A549 (cell line): ENCODE measurements around the gene FGF14. TPM values are rescaled to one million over a fixed set of nuclear protein-coding genes. Genes with fewer than 3 reads are reported as not detected.

ENCODE experiments used
- ATAC-seq, 2 experiments: fragments of 200-7000 bp in 1 of 2; fragments of >200 bp in 1 of 2; cut with Nextera tagmentation in 1 of 2; cut with Tn5 transposase in 1 of 2; 3 replicates each; pipeline versions ENCODE4 v1.8.0 to v1.9.1; 2018 to 2020; ENCODE audit warnings: mild to moderate bottlenecking in 1 of 2, moderate library complexity in 1 of 2
- CTCF ChIA-PET: fragments of 300-600 bp; sonication (Branson Sonifier 250); formaldehyde crosslinking; extraction: SDS; loops from one replicate; lab custom pipeline; 2021; ENCODE audit warnings: antibody characterized with exemption, inconsistent platforms; lab: Yijun Ruan, JAX
- POLR2A ChIA-PET: fragments of 350-600 bp; formaldehyde crosslinking; extraction: SDS; loops from one replicate; lab custom pipeline; 2021; ENCODE audit warnings: antibody characterized with exemption, inconsistent platforms; lab: Yijun Ruan, JAX
- DNase-seq, 2 experiments: peaks; one replicate each; pipeline versions ENCODE4 v3.0.0 to v3.0.0-alpha.2; 2011 to 2016; ENCODE audit warnings: low read depth in 1 of 2, low spot score in 1 of 2
- FAIRE-seq: peaks from 2 replicates; lab custom pipeline; 2011; peaks lifted over from hg19 to GRCh38; lab: Jason Lieb, UNC
- H3K27ac ChIP-seq, 2 experiments: fragments of >200 bp; sonication (Bioruptor Twin); formaldehyde crosslinking; 3 replicates each; pipeline ENCODE4 v1.5.1; 2016 to 2017
- H3K4me1 ChIP-seq: fragments of >200 bp; sonication (Bioruptor Twin); formaldehyde crosslinking; 3 replicates; pipeline ENCODE4 v1.6.1; 2016
- H3K4me2 ChIP-seq: fragments of >200 bp; sonication (Bioruptor Twin); formaldehyde crosslinking; 3 replicates; pipeline ENCODE4 v1.6.1; 2016
- H3K4me3 ChIP-seq: fragments of >200 bp; sonication (Bioruptor Twin); formaldehyde crosslinking; 3 replicates; pipeline ENCODE4 v1.5.1; 2016
- H3K9me3 ChIP-seq: fragments of >200 bp; sonication (Bioruptor Twin); formaldehyde crosslinking; 3 replicates; pipeline ENCODE4 v1.6.1; 2016
- CBX2 ChIP-seq: fragments of 200-600 bp; sonication (generic); IDR thresholded peaks from 2 replicates; pipeline ENCODE4 v1.6.1; 2016; ENCODE audit warnings: low read depth, mild to moderate bottlenecking, borderline replicate concordance
- CHD2 ChIP-seq: fragments of 150-350 bp; IDR thresholded peaks from 2 replicates; pipeline ENCODE4 v1.6.1; 2014; ENCODE audit warnings: low read length; ENCODE audit not compliant: partially characterized antibody
- CHD4 ChIP-seq: fragments of 200-600 bp; sonication (generic); IDR thresholded peaks from 2 replicates; pipeline ENCODE4 v1.6.1; 2016; ENCODE audit warnings: antibody characterized with exemption, mild to moderate bottlenecking, borderline replicate concordance
- EHMT2 ChIP-seq: fragments of 200-600 bp; sonication (generic); IDR thresholded peaks from 2 replicates; pipeline ENCODE4 v1.6.1; 2016; ENCODE audit warnings: antibody characterized with exemption, low read depth, mild to moderate bottlenecking, moderate library complexity
- FOSB ChIP-seq: fragments of 250-450 bp; sonication (Bioruptor Pico); IDR thresholded peaks from 2 replicates; pipeline ENCODE4 v1.5.0; 2020; ENCODE audit warnings: mild to moderate bottlenecking, moderate library complexity
- FOXS1 ChIP-seq: fragments of 250-450 bp; sonication (Bioruptor Pico); IDR thresholded peaks from 2 replicates; pipeline ENCODE4 v1.5.0; 2020; ENCODE audit warnings: mild to moderate bottlenecking, moderate library complexity
- GATA3 ChIP-seq: IDR thresholded peaks from 2 replicates; pipeline ENCODE4 v1.6.1; 2012; ENCODE audit warnings: borderline replicate concordance
- HOXA7 ChIP-seq: fragments of 250-450 bp; sonication (Bioruptor Pico); IDR thresholded peaks from 2 replicates; pipeline ENCODE4 v1.5.0; 2020; ENCODE audit warnings: mild to moderate bottlenecking, moderate library complexity
- HOXB5 ChIP-seq: fragments of 250-450 bp; sonication (Bioruptor Pico); IDR thresholded peaks from 2 replicates; pipeline ENCODE4 v1.5.0; 2020; ENCODE audit warnings: mild to moderate bottlenecking, moderate library complexity
- KDM5A ChIP-seq: fragments of 200-600 bp; sonication (generic); IDR thresholded peaks from 2 replicates; pipeline ENCODE4 v1.6.1; 2016; ENCODE audit warnings: antibody characterized with exemption, mild to moderate bottlenecking
- MAZ ChIP-seq: fragments of 150-350 bp; IDR thresholded peaks from 2 replicates; pipeline ENCODE4 v1.6.1; 2014; ENCODE audit warnings: antibody characterized with exemption, low read depth, low read length, borderline replicate concordance
- PHF8 ChIP-seq: fragments of 200-600 bp; sonication (generic); IDR thresholded peaks from 2 replicates; pipeline ENCODE4 v1.6.1; 2016; ENCODE audit warnings: low read depth, mild to moderate bottlenecking, antibody characterized with exemption, moderate library complexity, borderline replicate concordance
- RARB ChIP-seq: fragments of 250-450 bp; sonication (Bioruptor Pico); IDR thresholded peaks from 2 replicates; pipeline ENCODE4 v1.8.0; 2021; ENCODE audit warnings: mild to moderate bottlenecking, moderate library complexity
- TFCP2L1 ChIP-seq: fragments of 250-450 bp; sonication (Bioruptor Pico); IDR thresholded peaks from 2 replicates; pipeline ENCODE4 v1.5.0; 2021; ENCODE audit warnings: mild to moderate bottlenecking
- TP53 ChIP-seq: fragments of 250-450 bp; sonication (Bioruptor Pico); IDR thresholded peaks from 2 replicates; pipeline ENCODE4 v1.5.0; 2021; ENCODE audit warnings: mild to moderate bottlenecking, moderate library complexity
- ZC3H11A ChIP-seq: fragments of 450-650 bp; IDR thresholded peaks from 2 replicates; pipeline ENCODE4 v1.6.1; 2014; ENCODE audit warnings: antibody characterized with exemption, mild to moderate bottlenecking
- ZFP36 ChIP-seq: fragments of 450-650 bp; IDR thresholded peaks from 2 replicates; pipeline ENCODE4 v1.6.1; 2014; ENCODE audit warnings: borderline replicate concordance; ENCODE audit not compliant: partially characterized antibody
- WGBS: methylation state at CpG from one replicate; pipeline ENCODE4 v1.1.6; 2017; ENCODE audit errors: missing lambda C conversion rate; 5-methylcytosine and 5-hydroxymethylcytosine counted together
- polyA plus RNA-seq, 4 experiments: library from polyadenylated mRNA; depleted of rRNA in 3 of 4; stranded (reverse); fragments of >200 nt; fragmentation: RNase III in 1 of 4; extraction: RNeasy Plus Mini Kit Qiagen cat#74134 plus additional on column Dnase treatment in 1 of 4; gene quantifications; 2 replicates in 3 of 4; 3 replicates in 1 of 4; pipeline ENCODE4 v1.2.3, GENCODE V29; 2011 to 2017
- TF ChIP-seq, protein P1 (sequence below): fragments of >200 bp; sonication (Bioruptor Twin); formaldehyde crosslinking; IDR thresholded peaks from 3 replicates; pipeline ENCODE4 v1.5.1; 2016
- TF ChIP-seq, protein P2 (sequence below): IDR thresholded peaks from 2 replicates; pipeline ENCODE4 v1.6.1; 2012
- TF ChIP-seq, protein P3 (sequence below): IDR thresholded peaks from 2 replicates; pipeline ENCODE4 v1.6.1; 2012
- TF ChIP-seq, protein P4 (sequence below): fragments of 450-650 bp; IDR thresholded peaks from 2 replicates; pipeline ENCODE4 v1.6.1; 2014; ENCODE audit warnings: antibody characterized with exemption
- TF ChIP-seq, protein P5 (sequence below): fragments of 250-450 bp; sonication (Bioruptor Pico); IDR thresholded peaks from 2 replicates; pipeline ENCODE4 v1.5.0; 2020; ENCODE audit warnings: low read depth, mild to moderate bottlenecking, moderate library complexity

The FGF14 gene
- polyA plus RNA-seq, 2 of the 4 experiments (the other 2 are of a cell fraction): not detected

DNA sequence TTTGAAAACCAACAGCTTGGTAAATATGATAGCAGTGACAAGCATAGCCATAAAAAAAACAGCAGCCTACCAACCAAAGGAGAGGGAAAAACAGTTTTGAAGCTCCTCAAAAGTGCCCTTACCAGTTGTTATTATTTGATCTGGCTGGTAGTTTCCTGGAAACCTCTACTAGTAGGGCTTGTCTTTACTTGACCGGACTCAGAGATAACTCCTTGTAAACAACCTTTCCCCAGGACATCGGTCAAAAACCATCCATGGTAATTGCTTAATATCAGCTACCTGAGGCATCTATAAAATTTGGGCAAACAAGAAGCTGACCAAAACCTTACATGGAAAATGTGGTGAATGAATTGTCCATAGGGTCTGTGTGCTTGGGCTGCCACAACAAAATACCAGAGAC is 210.9 kb downstream of the FGF14 start:
- 29% methylated on average over 2 of the region's 2 CpGs for WGBS
- FAIRE-seq (no peak), DNase-seq (no peak), ATAC-seq (no peak)
- Histone ChIP-seq H3K4me3 (no peak overlapping the region), H3K27ac (no peak overlapping the region), H3K4me2 (no peak overlapping the region), H3K9me3 (no peaks in the 10 kb centered on the region), H3K4me1 (no peaks in the 10 kb centered on the region)
- POLR2A ChIA-PET: no interaction called here
- CTCF ChIA-PET: no interaction called here
- TF ChIP-seq ZC3H11A: no peak
- TF ChIP-seq HOXB5 (CRISPR knock-in tag): no peak
- TF ChIP-seq, protein P1, sequence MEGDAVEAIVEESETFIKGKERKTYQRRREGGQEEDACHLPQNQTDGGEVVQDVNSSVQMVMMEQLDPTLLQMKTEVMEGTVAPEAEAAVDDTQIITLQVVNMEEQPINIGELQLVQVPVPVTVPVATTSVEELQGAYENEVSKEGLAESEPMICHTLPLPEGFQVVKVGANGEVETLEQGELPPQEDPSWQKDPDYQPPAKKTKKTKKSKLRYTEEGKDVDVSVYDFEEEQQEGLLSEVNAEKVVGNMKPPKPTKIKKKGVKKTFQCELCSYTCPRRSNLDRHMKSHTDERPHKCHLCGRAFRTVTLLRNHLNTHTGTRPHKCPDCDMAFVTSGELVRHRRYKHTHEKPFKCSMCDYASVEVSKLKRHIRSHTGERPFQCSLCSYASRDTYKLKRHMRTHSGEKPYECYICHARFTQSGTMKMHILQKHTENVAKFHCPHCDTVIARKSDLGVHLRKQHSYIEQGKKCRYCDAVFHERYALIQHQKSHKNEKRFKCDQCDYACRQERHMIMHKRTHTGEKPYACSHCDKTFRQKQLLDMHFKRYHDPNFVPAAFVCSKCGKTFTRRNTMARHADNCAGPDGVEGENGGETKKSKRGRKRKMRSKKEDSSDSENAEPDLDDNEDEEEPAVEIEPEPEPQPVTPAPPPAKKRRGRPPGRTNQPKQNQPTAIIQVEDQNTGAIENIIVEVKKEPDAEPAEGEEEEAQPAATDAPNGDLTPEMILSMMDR: no peak
- TF ChIP-seq, protein P2, sequence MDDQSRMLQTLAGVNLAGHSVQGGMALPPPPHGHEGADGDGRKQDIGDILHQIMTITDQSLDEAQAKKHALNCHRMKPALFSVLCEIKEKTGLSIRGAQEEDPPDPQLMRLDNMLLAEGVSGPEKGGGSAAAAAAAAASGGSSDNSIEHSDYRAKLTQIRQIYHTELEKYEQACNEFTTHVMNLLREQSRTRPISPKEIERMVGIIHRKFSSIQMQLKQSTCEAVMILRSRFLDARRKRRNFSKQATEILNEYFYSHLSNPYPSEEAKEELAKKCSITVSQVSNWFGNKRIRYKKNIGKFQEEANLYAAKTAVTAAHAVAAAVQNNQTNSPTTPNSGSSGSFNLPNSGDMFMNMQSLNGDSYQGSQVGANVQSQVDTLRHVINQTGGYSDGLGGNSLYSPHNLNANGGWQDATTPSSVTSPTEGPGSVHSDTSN: no peak
- no peak for TF ChIP-seq FOXS1 (CRISPR knock-in tag)
- TF ChIP-seq KDM5A: no peak
- TF ChIP-seq, protein P3, sequence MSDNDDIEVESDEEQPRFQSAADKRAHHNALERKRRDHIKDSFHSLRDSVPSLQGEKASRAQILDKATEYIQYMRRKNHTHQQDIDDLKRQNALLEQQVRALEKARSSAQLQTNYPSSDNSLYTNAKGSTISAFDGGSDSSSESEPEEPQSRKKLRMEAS: no peak
- no peak for TF ChIP-seq RARB (CRISPR knock-in tag)
- no peak for TF ChIP-seq CHD4
- TF ChIP-seq HOXA7: no peak
- TF ChIP-seq CHD2: no peak
- TF ChIP-seq, protein P4, sequence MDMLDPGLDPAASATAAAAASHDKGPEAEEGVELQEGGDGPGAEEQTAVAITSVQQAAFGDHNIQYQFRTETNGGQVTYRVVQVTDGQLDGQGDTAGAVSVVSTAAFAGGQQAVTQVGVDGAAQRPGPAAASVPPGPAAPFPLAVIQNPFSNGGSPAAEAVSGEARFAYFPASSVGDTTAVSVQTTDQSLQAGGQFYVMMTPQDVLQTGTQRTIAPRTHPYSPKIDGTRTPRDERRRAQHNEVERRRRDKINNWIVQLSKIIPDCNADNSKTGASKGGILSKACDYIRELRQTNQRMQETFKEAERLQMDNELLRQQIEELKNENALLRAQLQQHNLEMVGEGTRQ: no peak
- TF ChIP-seq PHF8: no peak
- TF ChIP-seq EHMT2: no peak
- TF ChIP-seq MAZ: no peak

DNA sequence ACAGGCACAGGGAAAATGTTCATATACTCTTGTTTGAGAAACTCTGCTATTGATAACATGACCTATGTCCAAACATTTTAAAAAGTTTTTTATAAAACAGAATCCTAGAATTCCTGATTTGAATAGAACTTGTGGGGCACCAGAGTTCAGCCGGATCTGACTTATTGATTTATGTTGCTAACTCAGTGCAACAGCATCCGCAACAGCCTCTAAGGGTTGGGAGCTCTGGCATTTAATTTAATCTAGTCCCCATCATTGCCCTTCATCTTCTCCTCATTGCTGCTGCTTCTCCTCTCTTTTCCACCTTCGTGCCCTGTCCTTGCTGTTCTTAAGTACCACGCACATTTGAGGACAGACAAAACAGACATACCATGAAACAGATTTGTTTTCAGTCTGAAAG is 214.5 kb downstream of the FGF14 start:
- no peaks in the 10 kb centered on the region for H3K4me1 ChIP-seq
- no peak for TF ChIP-seq CHD4
- no peak for TF ChIP-seq FOSB (CRISPR knock-in tag)
- TF ChIP-seq TP53 (CRISPR knock-in tag): no peak
- TF ChIP-seq GATA3: no peak
- no peak for TF ChIP-seq ZFP36
- no peak for TF ChIP-seq CBX2
- TF ChIP-seq, protein P5, sequence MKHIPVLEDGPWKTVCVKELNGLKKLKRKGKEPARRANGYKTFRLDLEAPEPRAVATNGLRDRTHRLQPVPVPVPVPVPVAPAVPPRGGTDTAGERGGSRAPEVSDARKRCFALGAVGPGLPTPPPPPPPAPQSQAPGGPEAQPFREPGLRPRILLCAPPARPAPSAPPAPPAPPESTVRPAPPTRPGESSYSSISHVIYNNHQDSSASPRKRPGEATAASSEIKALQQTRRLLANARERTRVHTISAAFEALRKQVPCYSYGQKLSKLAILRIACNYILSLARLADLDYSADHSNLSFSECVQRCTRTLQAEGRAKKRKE (CRISPR knock-in tag): no peak
- TF ChIP-seq, protein P1: no peak
- no peak for TF ChIP-seq ZC3H11A
- TF ChIP-seq TFCP2L1 (CRISPR knock-in tag): no peak
- DNase-seq (no peak), ATAC-seq (no peak), FAIRE-seq (no peak)
- no peaks in the 10 kb centered on the region for H3K9me3 ChIP-seq
- H3K27ac ChIP-seq: no peak overlapping the region
- ChIA-PET POLR2A (no interaction called here), CTCF (no interaction called here)
- WGBS: 29% methylated on average over 4 of the region's 4 CpGs
- no peak overlapping the region for H3K4me3 ChIP-seq
- H3K4me2 ChIP-seq: no peak overlapping the region
